H1 (cell line): ENCODE measurements around the gene MYD88. TPM values are rescaled to one million over a fixed set of nuclear protein-coding genes. Genes with fewer than 3 reads are reported as not detected.

Source experiments
- CTCF ChIA-PET: fragments of 300-600 bp; sonication (Branson Sonifier 250); formaldehyde crosslinking; loops from one replicate; lab custom pipeline; 2021; ENCODE audit not compliant: partially characterized antibody; lab: Charles Lee
- POLR2A ChIA-PET: fragments of 300-600 bp; sonication (Branson Sonifier 250); formaldehyde crosslinking; loops from one replicate; lab custom pipeline; 2021; ENCODE audit warnings: inconsistent platforms; ENCODE audit not compliant: partially characterized antibody; lab: Charles Lee
- DNase-seq, 2 experiments: peaks; one replicate each; pipeline versions ENCODE4 v3.0.0 to v3.0.0-alpha.2; 2010 to 2022; ENCODE audit warnings: low spot score in 2 of 2, low read depth in 1 of 2, mixed read lengths in 1 of 2
- FAIRE-seq: peaks from 2 replicates; lab custom pipeline; 2011; peaks lifted over from hg19 to GRCh38; lab: Jason Lieb, UNC
- H2AFZ ChIP-seq: 2 replicates; pipeline ENCODE4 v1.8.1; 2012; ENCODE audit warnings: low read length, inconsistent platforms
- H2AK5ac ChIP-seq: 2 replicates; pipeline ENCODE4 v1.6.1; 2013; ENCODE audit warnings: low read depth, low read length
- H2BK120ac ChIP-seq: replicated peaks from 2 replicates; pipeline ENCODE3; 2013; ENCODE audit warnings: low read depth, low read length, inconsistent platforms
- H2BK12ac ChIP-seq: 2 replicates; pipeline ENCODE4 v1.6.1; 2013; ENCODE audit warnings: low read depth, low read length
- H2BK15ac ChIP-seq: 2 replicates; pipeline ENCODE4 v1.6.1; 2013; ENCODE audit warnings: low read length
- H2BK20ac ChIP-seq: 2 replicates; pipeline ENCODE4 v1.6.1; 2013; ENCODE audit warnings: low read length
- H2BK5ac ChIP-seq: 2 replicates; pipeline ENCODE4 v1.6.1; 2013; ENCODE audit warnings: low read depth, low read length
- H3K14ac ChIP-seq: 2 replicates; pipeline ENCODE4 v1.6.1; 2013; ENCODE audit warnings: inconsistent platforms; ENCODE audit not compliant: insufficient read length
- H3K18ac ChIP-seq: 2 replicates; pipeline ENCODE4 v1.6.1; 2013; ENCODE audit warnings: low read length; ENCODE audit errors: extremely low read depth
- H3K23ac ChIP-seq: 2 replicates; pipeline ENCODE4 v1.6.1; 2013; ENCODE audit warnings: inconsistent platforms; ENCODE audit not compliant: insufficient read length
- H3K23me2 ChIP-seq: 2 replicates; pipeline ENCODE4 v1.6.1; 2013; ENCODE audit warnings: low read depth, low read length
- H3K27ac ChIP-seq: 2 replicates; pipeline ENCODE4 v1.6.1; 2011; ENCODE audit warnings: low read depth, low read length, inconsistent platforms
- H3K27me3 ChIP-seq, 4 experiments: replicated peaks in 1 of 4; 1 replicate in 1 of 4; 2 replicates in 3 of 4; pipeline versions ENCODE4 v1.6.1 to v1.8.1; 2011 to 2013; ENCODE audit warnings: low read length in 3 of 4, mild to moderate bottlenecking in 3 of 4, inconsistent platforms in 2 of 4, mixed read lengths in 2 of 4, moderate library complexity in 1 of 4; ENCODE audit not compliant: control insufficient read depth in 3 of 4, insufficient read depth in 3 of 4; ENCODE audit errors: extremely low read depth in 1 of 4
- H3K36me3 ChIP-seq, 4 experiments: 2 replicates each; pipeline versions ENCODE4 v1.6.1 to v1.8.1; 2011 to 2013; ENCODE audit warnings: mild to moderate bottlenecking in 4 of 4, low read length in 3 of 4, moderate library complexity in 2 of 4, control low read depth in 1 of 4, inconsistent platforms in 1 of 4; ENCODE audit not compliant: insufficient read depth in 4 of 4, control insufficient read depth in 2 of 4
- H3K4ac ChIP-seq: replicated peaks from 2 replicates; pipeline ENCODE3; 2013; ENCODE audit warnings: low read length, low read depth, mixed read lengths, inconsistent platforms; ENCODE audit not compliant: insufficient read length
- H3K4me1 ChIP-seq, 4 experiments: replicated peaks in 1 of 4; 1 replicate in 1 of 4; 2 replicates in 3 of 4; pipeline versions ENCODE4 v1.6.1 to v1.8.1; 2011 to 2013; ENCODE audit warnings: low read length in 3 of 4, inconsistent platforms in 2 of 4, mixed read lengths in 1 of 4; ENCODE audit not compliant: insufficient read depth in 4 of 4, control insufficient read depth in 3 of 4
- H3K4me2 ChIP-seq, 2 experiments: 2 replicates each; pipeline versions ENCODE4 v1.6.1 to v1.8.1; 2011 to 2013; ENCODE audit warnings: low read depth in 2 of 2, low read length in 2 of 2, control low read depth in 1 of 2, inconsistent platforms in 1 of 2, mild to moderate bottlenecking in 1 of 2; ENCODE audit not compliant: insufficient read depth in 1 of 2
- H3K4me3 ChIP-seq, 4 experiments: fragments of 200-600, 300-600 bp in 1 of 4; sonication (generic), shearing (Covaris generic), sonication (Bioruptor Twin) in 1 of 4; 2 replicates each; pipeline versions ENCODE4 v1.5.1 to v1.8.1; 2011 to 2016; ENCODE audit warnings: low read length in 4 of 4, low read depth in 3 of 4, control low read depth in 2 of 4, inconsistent platforms in 2 of 4, mild to moderate bottlenecking in 2 of 4, mixed read lengths in 1 of 4, moderate library complexity in 1 of 4; ENCODE audit not compliant: insufficient read depth in 2 of 4; ENCODE audit errors: extremely low read depth in 1 of 4
- H3K56ac ChIP-seq: replicated peaks from 2 replicates; pipeline ENCODE3; 2013; ENCODE audit warnings: low read depth, mild to moderate bottlenecking, mixed read lengths, low read length, inconsistent platforms; ENCODE audit not compliant: insufficient read length
- H3K79me1 ChIP-seq: 2 replicates; pipeline ENCODE4 v1.6.1; 2013; ENCODE audit warnings: low read depth, low read length, control low read depth
- H3K79me2 ChIP-seq, 2 experiments: 2 replicates each; pipeline versions ENCODE4 v1.6.1 to v1.8.1; 2012 to 2013; ENCODE audit warnings: low read length in 2 of 2, mild to moderate bottlenecking in 2 of 2, inconsistent platforms in 1 of 2; ENCODE audit not compliant: insufficient read depth in 2 of 2, control insufficient read depth in 1 of 2
- H3K9ac ChIP-seq, 4 experiments: replicated peaks in 1 of 4; 1 replicate in 1 of 4; 2 replicates in 3 of 4; pipeline versions ENCODE4 v1.6.1 to v1.8.1; 2011 to 2013; ENCODE audit warnings: low read depth in 3 of 4, low read length in 3 of 4, control low read depth in 2 of 4, mild to moderate bottlenecking in 2 of 4, moderate library complexity in 2 of 4, inconsistent platforms in 1 of 4; ENCODE audit errors: extremely low read depth in 1 of 4
- H3K9me3 ChIP-seq, 2 experiments: 2 replicates each; pipeline versions ENCODE4 v1.6.1 to v1.8.1; 2012 to 2013; ENCODE audit warnings: mild to moderate bottlenecking in 2 of 2, moderate library complexity in 2 of 2, control low read depth in 1 of 2, inconsistent platforms in 1 of 2, low read depth in 1 of 2, low read length in 1 of 2, mixed read lengths in 1 of 2; ENCODE audit not compliant: insufficient read depth in 2 of 2
- H4K20me1 ChIP-seq, 2 experiments: replicated peaks in 1 of 2; 2 replicates each; pipeline versions ENCODE3 to v1.8.1; 2011 to 2013; ENCODE audit warnings: inconsistent platforms in 2 of 2, low read length in 2 of 2, mild to moderate bottlenecking in 1 of 2; ENCODE audit not compliant: insufficient read depth in 2 of 2, control insufficient read depth in 1 of 2
- H4K5ac ChIP-seq: 2 replicates; pipeline ENCODE4 v1.6.1; 2013; ENCODE audit warnings: low read length, low read depth, mixed read lengths, inconsistent platforms; ENCODE audit not compliant: insufficient read length
- H4K8ac ChIP-seq: 2 replicates; pipeline ENCODE4 v1.8.0; 2013; ENCODE audit warnings: mild to moderate bottlenecking, moderate library complexity, low read length, inconsistent platforms; ENCODE audit not compliant: insufficient read depth; ENCODE audit errors: extremely low read depth
- H4K91ac ChIP-seq: replicated peaks from 2 replicates; pipeline ENCODE3; 2013; ENCODE audit warnings: low read length, mixed read lengths, inconsistent platforms; ENCODE audit not compliant: insufficient read length
- WGBS, 2 experiments: shearing (Covaris generic) in 1 of 2; methylation state at CpG; one replicate each; pipeline versions ENCODE4 v1.1.6 to v1.1.7; 2013 to 2015; ENCODE audit warnings: low lambda C conversion rate in 2 of 2, mixed read lengths in 2 of 2, inconsistent platforms in 1 of 2, low coverage in 1 of 2, missing lambda C conversion rate in 1 of 2; ENCODE audit not compliant: insufficient replicate concordance in 2 of 2, insufficient coverage in 1 of 2, insufficient read length in 1 of 2; ENCODE audit errors: extremely low coverage in 1 of 2, missing lambda C conversion rate in 1 of 2; 5-methylcytosine and 5-hydroxymethylcytosine counted together
- polyA plus RNA-seq, 7 experiments: library from polyadenylated mRNA; depleted of rRNA in 3 of 7; stranded (reverse) in 5 of 7; unstranded in 2 of 7; fragments of >200 nt in 5 of 7; fragments of 200-250 nt in 2 of 7; gene quantifications; 1 replicate in 5 of 7; 2 replicates in 1 of 7; 4 replicates in 1 of 7; pipeline versions ENCODE4 v1.2.1 to v1.2.3, GENCODE V29; 2011 to 2013; ENCODE audit warnings: missing spikeins in 2 of 7, mixed read lengths in 2 of 7
- total RNA-seq: library from RNA; stranded (reverse); fragmentation: NEBNext Ultra II Directional; extraction: Animal tissue kit (Norgen Biotek cat#: 25700); gene quantifications from 2 replicates; pipeline ENCODE4 v1.2.1, GENCODE V29; 2021

MYD88 gene
- total and polyA plus RNA-seq, 2 of the 8 experiments (the other 6 are each of a cell fraction or from before 2014, with no cell fraction given) = 22.1 to 22.5 TPM

DNA sequence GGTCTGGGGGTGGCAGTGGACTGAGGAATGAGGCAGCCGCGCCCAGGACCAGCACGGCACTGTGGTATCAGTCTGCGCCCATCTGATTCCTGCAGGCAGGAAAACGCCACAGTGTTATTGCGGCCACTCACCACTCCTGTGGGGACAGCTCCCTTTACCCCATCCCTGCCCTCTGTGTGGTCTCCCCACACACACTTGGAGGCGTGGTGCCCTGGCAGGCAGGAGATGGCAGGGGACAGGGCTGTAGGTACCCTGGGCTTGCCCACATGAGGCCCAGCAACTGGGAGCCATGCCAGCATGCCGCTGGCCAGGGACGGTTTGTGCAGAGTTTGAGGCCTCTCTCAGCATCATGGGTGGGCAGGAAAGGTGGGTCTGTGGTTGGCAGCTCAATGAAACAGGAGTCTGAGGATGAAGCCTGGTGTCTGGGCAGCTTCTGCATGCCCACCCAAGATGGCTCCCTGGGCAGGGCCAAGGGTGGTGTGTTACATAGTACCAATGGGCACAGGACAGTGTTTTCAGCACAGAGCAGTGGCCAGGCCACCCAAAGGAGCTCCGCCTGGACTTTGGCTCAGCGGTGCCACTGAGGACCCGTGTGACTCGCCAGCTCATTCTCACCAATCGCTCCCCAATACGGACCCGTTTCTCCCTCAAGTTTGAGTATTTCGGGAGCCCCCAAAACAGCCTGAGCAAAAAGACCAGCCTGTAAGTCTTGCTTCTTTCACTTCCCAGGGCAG, 28.7 kb upstream of the MYD88 start:
- H4K20me1 ChIP-seq = peaks cover 0 to 2% of the 10 kb centered on the region in 2 experiments
- H3K18ac ChIP-seq = no peak overlapping the region
- H2BK15ac ChIP-seq = no peak overlapping the region
- WGBS, 2 experiments = 91% methylated on average over 15 of the region's 17 CpGs; no CpG with 5 or more reads in 1 of the 2 experiments
- H3K4me1 ChIP-seq = no peaks in the 10 kb centered on the region
- no peak overlapping the region for H4K8ac ChIP-seq
- no peak overlapping the region for H4K91ac ChIP-seq
- H3K4me2 ChIP-seq = no peak overlapping the region
- no peak overlapping the region for H4K5ac ChIP-seq
- H3K79me1 ChIP-seq = no peaks in the 10 kb centered on the region
- H3K36me3 ChIP-seq = no peaks in the 10 kb centered on the region
- H3K9me3 ChIP-seq = 0 out of 4 replicates have a peak, but pooled peaks cover 0 to 5% of the 10 kb centered on the region in 2 experiments
- no peaks in the 10 kb centered on the region for H3K79me2 ChIP-seq
- no peak overlapping the region for H3K14ac ChIP-seq
- H3K9ac ChIP-seq = no peak overlapping the region
- no peak for DNase-seq
- no peak overlapping the region for H2AFZ ChIP-seq
- no peak overlapping the region for H2AK5ac ChIP-seq
- H2BK120ac ChIP-seq = no peak overlapping the region
- no peaks in the 10 kb centered on the region for H3K23me2 ChIP-seq
- no peak overlapping the region for H3K4ac ChIP-seq
- H2BK12ac ChIP-seq = no peak overlapping the region
- H3K27me3 ChIP-seq = no peaks in the 10 kb centered on the region
- H3K56ac ChIP-seq = no peak overlapping the region
- no peak overlapping the region for H2BK20ac ChIP-seq
- H3K27ac ChIP-seq = no peak overlapping the region
- H2BK5ac ChIP-seq = no peak overlapping the region
- no peak overlapping the region for H3K23ac ChIP-seq
- no peak for FAIRE-seq
- CTCF ChIA-PET = interaction anchor here (0.6 to 5.5 kb wide), 8 partner anchors 9 to 719 kb away, joined by 3 to 44 read pairs (median 4); no protein-coding TSS in a partner anchor
- no peak overlapping the region for H3K4me3 ChIP-seq
- POLR2A ChIA-PET = interaction anchor here (0.9 to 3.4 kb wide), 2 partner anchors 10 to 71 kb away, joined by 4 to 20 read pairs; partner anchors contain the start of gene DLEC1
